C4-2B (cell line): ENCODE measurements around the gene GSS.
"Not testable (repeated sequence)": the region's sequence is repeated elsewhere in the genome, so short reads cannot be mapped to it uniquely, and the experiment has no call there.

Source experiments
- H3K27ac ChIP-seq: fragments of 450-650 bp; 2 replicates; pipeline ENCODE4 v1.5.1; 2017
- CTCF ChIP-seq: fragments of 450-650 bp; conservative IDR thresholded peaks from 2 replicates; pipeline ENCODE4 v1.5.1; 2017; ENCODE audit warnings: mild to moderate bottlenecking
- ZFX ChIP-seq: fragments of 450-650 bp; IDR thresholded peaks from 2 replicates; pipeline ENCODE4 v1.6.1; 2017

GSS gene

GRCh38 chr20:34883087-34883688 lies 72.4 kb downstream of the GSS start:
- TF ChIP-seq CTCF (no peak), ZFX (no peak)
- no peak overlapping the region for H3K27ac ChIP-seq

- no peak overlapping the region for H3K27ac ChIP-seq
- TF ChIP-seq ZFX (no peak), CTCF (no peak)
Measured at GRCh38 chr20:34881689-34882088, 73.9 kb downstream of the GSS start.

- H3K27ac ChIP-seq = not testable (repeated sequence)
Measured at GRCh38 chr20:34880971-34881370, 74.6 kb downstream of the GSS start.

GRCh38 chr20:34880215-34880850 lies 75.3 kb downstream of the GSS start:
- H3K27ac ChIP-seq = no peak overlapping the region
- TF ChIP-seq ZFX = no peak
- TF ChIP-seq CTCF = no peak
